Posterior vena cava (tissue), 2 donors: ENCODE measurements around the gene HPD. TPM values are rescaled to one million over a fixed set of nuclear protein-coding genes. Genes with fewer than 3 reads are reported as not detected.
A peak's percentile ranks its signal among the peaks of the same experiment; 100 is the strongest.
"Not testable (repeated sequence)": the region's sequence is repeated elsewhere in the genome, so short reads cannot be mapped to it uniquely, and the experiment has no call there.

Experiments used
- DNase-seq: peaks from one replicate; pipeline ENCODE4 v3.0.0-alpha.2; 2020; ENCODE audit warnings: low spot score
- intact Hi-C, 2 donors: fragments of 100-400 bp; cut with DNase I; formaldehyde crosslinking; loops; one replicate each; pipeline versions ENCODE4 v1.14.1 to v1.14.2; 2022 to 2023
- total RNA-seq, 2 donors: library from RNA; stranded (reverse); fragmentation: NEBNext Ultra II Directional; extraction: Animal tissue kit (Norgen Biotek cat#: 25700); gene quantifications; one replicate each; pipeline ENCODE4 v1.2.1, GENCODE V29; 2021
- donor health status: DM: yes; HTN: yes; CAD: no.
- donor health status: DM: yes; HTN: yes; CAD: no.

HPD gene
- total RNA-seq, 2 donors from 2014 or later: 5.6 to 17.4 TPM

GRCh38 chr12:121872546-121873215 is 14.0 kb upstream of the HPD start:
- intact Hi-C loops: no loop called here
- no peak for DNase-seq

GRCh38 chr12:121871467-121871866 is 12.8 kb upstream of the HPD start:
- intact Hi-C loops: no loop called here

GRCh38 chr12:121869229-121869628 is 10.6 kb upstream of the HPD start:
- intact Hi-C loops: not testable (repeated sequence)

More at GRCh38 chr12:121871467-121871866, 12.8 kb upstream of the HPD start:
- DNase-seq: no peak

GRCh38 chr12:121866331-121866730 is 7.7 kb upstream of the HPD start:
- intact Hi-C loops: no loop called here
- no peak for DNase-seq

More at GRCh38 chr12:121869229-121869628, 10.6 kb upstream of the HPD start:
- not testable (repeated sequence) for DNase-seq

- intact Hi-C loops: loop anchor here in 1 of 2 donors (5.0 kb wide), 1 partner anchor 794 kb away; no protein-coding TSS in a partner anchor
- DNase-seq: no peak
These were observed 3.1 kb upstream of the HPD start for GRCh38 chr12:121861636-121862254.

GRCh38 chr12:121860699-121861098 is 2.0 kb upstream of the HPD start:
- intact Hi-C loops: loop anchor here in 1 of 2 donors (5.0 kb wide), 1 partner anchor 793 kb away; no protein-coding TSS in a partner anchor
- DNase-seq: not testable (repeated sequence)

GRCh38 chr12:121860257-121860656 is 1.6 kb upstream of the HPD start:
- intact Hi-C loops: loop anchor here in 1 of 2 donors (5.0 kb wide), 1 partner anchor 793 kb away; no protein-coding TSS in a partner anchor

GRCh38 chr12:121858318-121858661 is 369 bp downstream of the HPD start:
- intact Hi-C loops: no loop called here
- no peak for DNase-seq

More at GRCh38 chr12:121860257-121860656, 1.6 kb upstream of the HPD start:
- no peak for DNase-seq

GRCh38 chr12:121857322-121858246 is 1.1 kb downstream of the HPD start:
- intact Hi-C loops: no loop called here

GRCh38 chr12:121852392-121852791 is 6.3 kb downstream of the HPD start:
- DNase-seq, intact Hi-C loops: not testable (repeated sequence)

More at GRCh38 chr12:121857322-121858246, 1.1 kb downstream of the HPD start:
- no peak for DNase-seq

GRCh38 chr12:121849665-121850064 is 9.0 kb downstream of the HPD start:
- intact Hi-C loops: no loop called here
- no peak for DNase-seq

- DNase-seq: no peak
- intact Hi-C loops: no loop called here
These were observed 9.4 kb downstream of the HPD start for GRCh38 chr12:121849211-121849610.

GRCh38 chr12:121845701-121846100 is 13.0 kb downstream of the HPD start:
- no peak for DNase-seq
- intact Hi-C loops: no loop called here

GRCh38 chr12:121843236-121843982 is 15.2 kb downstream of the HPD start:
- DNase-seq: no peak
- intact Hi-C loops: no loop called here

- DNase-seq: no peak
- intact Hi-C loops: no loop called here
These were observed 18.5 kb downstream of the HPD start for GRCh38 chr12:121839993-121840761.

- intact Hi-C loops: no loop called here
- peak; percentile 100 for DNase-seq
These were observed 19.3 kb downstream of the HPD start for GRCh38 chr12:121839106-121839992.

- DNase-seq: no peak
- intact Hi-C loops: no loop called here
These were observed 20.5 kb downstream of the HPD start for GRCh38 chr12:121838126-121838525.
